H1 (cell line): Measurements from ENCODE around the gene KRTAP5-1. TPM values are rescaled to one million over a fixed set of nuclear protein-coding genes. Genes with fewer than 3 reads are reported as not detected.
A peak's percentile ranks its signal among the peaks of the same experiment; 100 is the strongest.

Source experiments
- ASH2L ChIP-seq: fragments of 200-600, 300-600 bp; sonication (generic); IDR thresholded peaks from one replicate; pipeline ENCODE4 v1.7.1; 2017; ENCODE audit warnings: low read length
- CTCF ChIP-seq, 3 experiments: IDR thresholded peaks; 1 replicate in 2 of 3; 2 replicates in 1 of 3; pipeline versions ENCODE4 v1.5.1 to v1.6.1; 2011; ENCODE audit warnings: low read length in 3 of 3, mild to moderate bottlenecking in 3 of 3, inconsistent platforms in 2 of 3, low read depth in 1 of 3, moderate library complexity in 1 of 3; ENCODE audit not compliant: insufficient read depth in 1 of 3; ENCODE audit errors: control extremely low read depth in 1 of 3
- E2F6 ChIP-seq: IDR thresholded peaks from 2 replicates; pipeline ENCODE4 v1.6.1; 2012; ENCODE audit warnings: inconsistent platforms
- EGR1 ChIP-seq: IDR thresholded peaks from 2 replicates; pipeline ENCODE4 v1.6.1; 2011; ENCODE audit warnings: low read depth, low read length, borderline replicate concordance
- HDAC2 ChIP-seq, 2 experiments: fragments of 300-600 bp in 1 of 2; sonication (generic) in 1 of 2; IDR thresholded peaks; 2 replicates each; pipeline ENCODE4 v1.6.1; 2011 to 2012; ENCODE audit warnings: low read depth in 2 of 2, low read length in 2 of 2, mild to moderate bottlenecking in 2 of 2, moderate library complexity in 2 of 2, borderline replicate concordance in 1 of 2, inconsistent platforms in 1 of 2
- RAD21 ChIP-seq, 2 experiments: IDR thresholded peaks in 1 of 2; conservative IDR thresholded peaks in 1 of 2; 2 replicates each; pipeline ENCODE4 v1.6.1; 2011; ENCODE audit warnings: low read depth in 2 of 2, low read length in 2 of 2, improper control_type of control experiment in 1 of 2, inconsistent platforms in 1 of 2, mild to moderate bottlenecking in 1 of 2, moderate library complexity in 1 of 2
- SIN3A ChIP-seq, 2 experiments: IDR thresholded peaks in 1 of 2; conservative IDR thresholded peaks in 1 of 2; 2 replicates each; pipeline ENCODE4 v1.6.1; 2011 to 2012; ENCODE audit warnings: low read length in 2 of 2, improper control_type of control experiment in 1 of 2, low read depth in 1 of 2, mild to moderate bottlenecking in 1 of 2
- TAF1 ChIP-seq: IDR thresholded peaks from 2 replicates; pipeline ENCODE4 v1.6.1; 2011; ENCODE audit warnings: mild to moderate bottlenecking, low read depth, low read length
- polyA plus RNA-seq, 7 experiments: library from polyadenylated mRNA; depleted of rRNA in 3 of 7; stranded (reverse) in 5 of 7; unstranded in 2 of 7; fragments of >200 nt in 5 of 7; fragments of 200-250 nt in 2 of 7; gene quantifications; 1 replicate in 5 of 7; 2 replicates in 1 of 7; 4 replicates in 1 of 7; pipeline versions ENCODE4 v1.2.1 to v1.2.3, GENCODE V29; 2011 to 2013; ENCODE audit warnings: missing spikeins in 2 of 7, mixed read lengths in 2 of 7
- total RNA-seq: library from RNA; stranded (reverse); fragmentation: NEBNext Ultra II Directional; extraction: Animal tissue kit (Norgen Biotek cat#: 25700); gene quantifications from 2 replicates; pipeline ENCODE4 v1.2.1, GENCODE V29; 2021

The KRTAP5-1 gene
- total and polyA plus RNA-seq, 2 of the 8 experiments (the other 6 are each of a cell fraction or from before 2014, with no cell fraction given), result not detected

GRCh38 chr11:1546536-1547466, 38.3 kb downstream of the KRTAP5-1 start (continued):
- TF ChIP-seq EGR1 (peak; percentile 53; the same call in 1 of the 2 replicates), CTCF (IDR thresholded peaks at IDR 0.05; ENCODE audit: control extremely low read depth in 1 of 3, insufficient read depth in 1 of 3, low read depth in 1 of 3, low read length in 3 of 3) (peak in 2 of 3 experiments; percentile 70 to 87; a peak in 3 of 4 replicates), TAF1 (0 out of 2 replicates have a peak, but pooled peaks have one; percentile 35), E2F6 (peak; percentile 74), RAD21 (IDR thresholded peaks at IDR 0.05 in 1 of 2, conservative IDR thresholded peaks at IDR 0.05 in 1 of 2; ENCODE audit: low read depth in 2 of 2, low read length in 2 of 2) (peak; percentile 73 to 89), HDAC2 (IDR thresholded peaks at IDR 0.05; ENCODE audit: borderline replicate concordance in 1 of 2, low read depth in 2 of 2, low read length in 2 of 2) (no peak), ASH2L (peak; percentile 1), SIN3A (conservative IDR thresholded peaks at IDR 0.05 in 1 of 2, IDR thresholded peaks at IDR 0.05 in 1 of 2; ENCODE audit: low read depth in 1 of 2, low read length in 2 of 2) (no peak)
- TF ChIP-seq, all 59 proteins: peak for 12
